ENCODE results near the gene NRXN3.

Gene NRXN3

DNA sequence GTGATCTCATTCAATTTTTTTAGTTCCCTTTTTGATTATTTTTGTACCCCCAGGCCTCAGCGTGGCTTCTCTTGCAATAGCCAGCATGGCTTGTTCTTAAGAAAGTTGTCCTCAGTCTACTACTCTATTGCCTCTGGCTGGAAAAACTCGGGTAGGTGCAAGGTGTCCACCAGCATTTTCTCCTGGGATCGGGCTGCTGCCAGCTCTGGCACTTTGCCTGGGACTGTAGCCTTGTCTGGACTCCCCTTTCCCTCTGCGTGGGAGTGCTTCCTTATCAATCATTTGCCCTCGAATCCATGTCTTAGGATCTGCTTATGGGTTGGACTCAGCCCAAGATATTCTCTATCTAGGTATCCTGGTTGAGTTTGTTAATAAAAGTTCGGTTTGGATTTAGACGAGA, 1267.8 kb downstream of the NRXN3 start:
- Histone ChIP-seq H3K36me3 (ENCODE audit: insufficient read depth, low read depth, low read length) (no peaks in the 10 kb centered on the region), H3K4me1 (ENCODE audit: insufficient read depth, low read length) (peaks cover 25% of the 10 kb centered on the region), H3K27me3 (ENCODE audit: insufficient read depth, low read length) (no peaks in the 10 kb centered on the region), H3K4me3 (ENCODE audit: low read length) (no peak overlapping the region), H3K9ac (ENCODE audit: low read depth, low read length) (no peak overlapping the region), H3K9me3 (ENCODE audit: insufficient read depth, low read depth, low read length) (no peaks in the 10 kb centered on the region), H3K27ac (ENCODE audit: low read length) (no peak overlapping the region)

DNA sequence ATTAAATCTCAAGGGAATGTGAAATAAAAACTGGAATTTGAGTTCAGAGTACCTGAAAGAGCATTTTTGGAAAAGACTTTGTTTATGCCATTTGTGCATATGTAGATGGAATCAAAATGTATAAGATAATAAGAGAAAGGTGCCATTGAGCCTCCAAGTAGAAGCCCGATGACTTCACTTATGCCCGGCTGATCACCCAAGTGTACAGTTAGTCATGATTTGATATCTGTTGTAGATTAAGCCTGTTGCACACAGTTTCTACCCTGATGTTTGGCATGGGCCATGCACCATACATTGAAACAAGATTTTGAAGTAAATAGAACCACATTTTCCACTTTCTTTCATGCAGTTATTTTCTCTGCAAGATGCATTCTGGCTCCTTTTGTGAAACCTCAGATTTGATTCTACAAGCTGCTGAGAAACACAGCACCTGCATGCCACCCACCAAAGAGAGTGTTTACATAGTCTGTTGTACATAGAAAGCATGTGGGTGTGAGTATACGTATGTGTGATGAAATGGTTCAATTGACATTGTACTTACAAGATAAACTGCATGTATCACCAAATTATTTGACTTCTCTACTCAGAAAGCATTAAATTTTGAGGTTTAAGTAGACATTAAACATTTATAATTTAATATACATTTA, 1268.6 kb downstream of the NRXN3 start:
- no peaks in the 10 kb centered on the region for H3K36me3 ChIP-seq (ENCODE audit: insufficient read depth, low read depth, low read length)
- no peaks in the 10 kb centered on the region for H3K9me3 ChIP-seq (ENCODE audit: insufficient read depth, low read depth, low read length)
- no peaks in the 10 kb centered on the region for H3K27me3 ChIP-seq (ENCODE audit: insufficient read depth, low read length)
- no peak overlapping the region for H3K4me3 ChIP-seq (ENCODE audit: low read length)
- H3K9ac ChIP-seq (ENCODE audit: low read depth, low read length): no peak overlapping the region
- H3K4me1 ChIP-seq (ENCODE audit: insufficient read depth, low read length): peaks cover 25% of the 10 kb centered on the region
- H3K27ac ChIP-seq (ENCODE audit: low read length): no peak overlapping the region

GRCh38 chr14:79442786-79443185, 1272.6 kb downstream of the NRXN3 start:
- peaks cover 12% of the 10 kb centered on the region for H3K4me1 ChIP-seq (ENCODE audit: insufficient read depth, low read length)
- H3K27ac ChIP-seq (ENCODE audit: low read length): no peak overlapping the region
- H3K9ac ChIP-seq (ENCODE audit: low read depth, low read length): no peak overlapping the region
- no peaks in the 10 kb centered on the region for H3K9me3 ChIP-seq (ENCODE audit: insufficient read depth, low read depth, low read length)
- no peaks in the 10 kb centered on the region for H3K27me3 ChIP-seq (ENCODE audit: insufficient read depth, low read length)
- H3K36me3 ChIP-seq (ENCODE audit: insufficient read depth, low read depth, low read length): no peaks in the 10 kb centered on the region
- H3K4me3 ChIP-seq (ENCODE audit: low read length): no peak overlapping the region

GRCh38 chr14:79443602-79444001, 1273.4 kb downstream of the NRXN3 start:
- Histone ChIP-seq H3K4me3 (ENCODE audit: low read length) (no peak overlapping the region), H3K36me3 (ENCODE audit: insufficient read depth, low read depth, low read length) (no peaks in the 10 kb centered on the region), H3K27ac (ENCODE audit: low read length) (no peak overlapping the region), H3K4me1 (ENCODE audit: insufficient read depth, low read length) (peaks cover 9% of the 10 kb centered on the region; the same call in 1 of the 2 replicates), H3K9ac (ENCODE audit: low read depth, low read length) (no peak overlapping the region), H3K9me3 (ENCODE audit: insufficient read depth, low read depth, low read length) (no peaks in the 10 kb centered on the region), H3K27me3 (ENCODE audit: insufficient read depth, low read length) (no peaks in the 10 kb centered on the region)

DNA sequence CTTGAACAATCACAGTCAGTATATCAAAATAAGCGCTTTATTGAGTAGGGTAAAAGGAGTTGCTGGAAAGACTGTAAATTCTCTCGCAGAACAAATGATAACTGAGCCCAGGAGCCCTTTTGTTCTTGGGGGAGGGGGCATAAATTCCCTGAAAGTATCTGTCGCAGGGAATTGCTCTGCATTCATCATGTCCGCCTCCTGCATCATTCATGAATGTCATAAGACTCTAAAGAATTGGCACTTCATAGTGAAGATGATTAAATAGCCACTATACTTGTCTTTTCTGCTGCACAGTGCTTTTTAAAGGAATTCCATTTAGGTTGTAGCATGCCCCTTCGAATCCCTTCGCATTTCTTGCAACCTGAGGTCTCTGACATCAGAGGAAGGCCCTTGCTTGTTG, 1278.8 kb downstream of the NRXN3 start:
- no peaks in the 10 kb centered on the region for H3K9me3 ChIP-seq (ENCODE audit: insufficient read depth, low read depth, low read length)
- H3K27me3 ChIP-seq (ENCODE audit: insufficient read depth, low read length): no peaks in the 10 kb centered on the region
- no peak overlapping the region for H3K27ac ChIP-seq (ENCODE audit: low read length)
- H3K4me3 ChIP-seq (ENCODE audit: low read length): no peak overlapping the region
- H3K36me3 ChIP-seq (ENCODE audit: insufficient read depth, low read depth, low read length): no peaks in the 10 kb centered on the region
- H3K4me1 ChIP-seq (ENCODE audit: insufficient read depth, low read length): no peaks in the 10 kb centered on the region
- no peak overlapping the region for H3K9ac ChIP-seq (ENCODE audit: low read depth, low read length)

DNA sequence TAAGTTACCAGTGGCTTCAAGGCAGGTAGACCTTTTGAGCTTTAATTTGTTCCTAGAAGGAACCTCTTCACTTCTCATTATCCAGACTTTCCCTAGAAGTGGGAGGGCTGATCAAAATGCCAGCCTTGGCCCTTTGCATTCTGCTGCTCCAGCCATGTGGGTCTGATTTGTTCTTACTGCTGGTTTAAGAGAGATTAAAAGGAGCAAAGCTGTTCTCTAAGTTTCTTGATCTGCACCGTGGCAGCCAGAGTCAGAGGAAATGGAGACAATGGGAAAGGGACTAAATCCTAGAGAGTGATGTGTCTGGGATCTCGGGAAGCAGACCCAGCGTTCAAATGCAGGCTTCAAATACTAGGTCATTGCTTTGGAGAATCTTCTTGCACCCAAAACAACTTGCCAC, 1281.4 kb downstream of the NRXN3 start:
- Histone ChIP-seq H3K27ac (ENCODE audit: low read length) (no peak overlapping the region), H3K36me3 (ENCODE audit: insufficient read depth, low read depth, low read length) (no peaks in the 10 kb centered on the region), H3K27me3 (ENCODE audit: insufficient read depth, low read length) (no peaks in the 10 kb centered on the region), H3K4me3 (ENCODE audit: low read length) (no peak overlapping the region), H3K9me3 (ENCODE audit: insufficient read depth, low read depth, low read length) (no peaks in the 10 kb centered on the region), H3K4me1 (ENCODE audit: insufficient read depth, low read length) (no peaks in the 10 kb centered on the region), H3K9ac (ENCODE audit: low read depth, low read length) (no peak overlapping the region)

GRCh38 chr14:79453276-79453675, 1283.1 kb downstream of the NRXN3 start:
- no peaks in the 10 kb centered on the region for H3K9me3 ChIP-seq (ENCODE audit: insufficient read depth, low read depth, low read length)
- no peak overlapping the region for H3K27ac ChIP-seq (ENCODE audit: low read length)
- no peaks in the 10 kb centered on the region for H3K36me3 ChIP-seq (ENCODE audit: insufficient read depth, low read depth, low read length)
- no peaks in the 10 kb centered on the region for H3K27me3 ChIP-seq (ENCODE audit: insufficient read depth, low read length)
- H3K9ac ChIP-seq (ENCODE audit: low read depth, low read length): no peak overlapping the region
- no peak overlapping the region for H3K4me3 ChIP-seq (ENCODE audit: low read length)
- H3K4me1 ChIP-seq (ENCODE audit: insufficient read depth, low read length): no peaks in the 10 kb centered on the region

DNA sequence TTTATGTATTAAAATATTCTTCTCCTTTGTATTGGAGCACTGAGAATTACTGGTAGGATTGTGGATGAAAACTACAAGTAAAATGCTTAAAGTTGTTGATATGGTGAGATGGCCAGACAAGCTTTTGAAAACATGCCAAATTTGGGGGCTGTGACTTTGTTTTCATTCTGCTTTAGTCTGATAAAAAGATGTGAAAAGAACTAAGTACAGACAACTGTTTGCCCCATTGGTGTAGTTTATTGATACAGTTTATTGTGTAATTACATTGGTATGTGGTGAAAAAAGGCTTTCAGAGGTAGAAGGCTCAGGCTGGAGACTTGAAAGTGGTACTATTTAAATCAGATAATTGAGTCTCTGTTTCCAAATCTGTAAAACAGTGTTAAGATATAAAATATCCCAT, 1294.3 kb downstream of the NRXN3 start:
- Histone ChIP-seq H3K4me1 (ENCODE audit: insufficient read depth, low read length) (peaks cover 12% of the 10 kb centered on the region), H3K9ac (ENCODE audit: low read depth, low read length) (no peak overlapping the region), H3K36me3 (ENCODE audit: insufficient read depth, low read depth, low read length) (no peaks in the 10 kb centered on the region), H3K9me3 (ENCODE audit: insufficient read depth, low read depth, low read length) (no peaks in the 10 kb centered on the region), H3K27me3 (ENCODE audit: insufficient read depth, low read length) (no peaks in the 10 kb centered on the region), H3K27ac (ENCODE audit: low read length) (no peak overlapping the region), H3K4me3 (ENCODE audit: low read length) (no peak overlapping the region)

DNA sequence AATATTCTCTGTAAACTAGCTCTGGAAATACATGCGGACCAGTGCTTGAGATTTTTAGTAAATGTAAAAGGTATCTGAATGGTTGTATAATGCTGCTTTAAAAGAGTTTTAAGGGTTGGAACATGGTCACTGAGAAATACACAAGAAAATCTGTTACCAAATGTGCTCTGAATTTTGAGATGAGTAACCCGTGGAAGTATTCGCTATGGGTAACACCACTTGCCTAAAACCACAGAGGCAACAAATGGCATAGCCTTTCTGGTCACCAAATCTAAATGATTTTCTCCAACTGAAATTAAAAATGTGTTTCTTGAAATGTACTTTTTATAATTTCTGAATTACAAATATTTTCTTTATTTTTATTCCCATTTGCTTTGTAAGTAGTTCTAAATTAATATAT, 1295.5 kb downstream of the NRXN3 start:
- Histone ChIP-seq H3K27me3 (ENCODE audit: insufficient read depth, low read length) (no peaks in the 10 kb centered on the region), H3K9me3 (ENCODE audit: insufficient read depth, low read depth, low read length) (no peaks in the 10 kb centered on the region), H3K36me3 (ENCODE audit: insufficient read depth, low read depth, low read length) (no peaks in the 10 kb centered on the region), H3K4me1 (ENCODE audit: insufficient read depth, low read length) (peaks cover 12% of the 10 kb centered on the region), H3K27ac (ENCODE audit: low read length) (no peak overlapping the region), H3K9ac (ENCODE audit: low read depth, low read length) (no peak overlapping the region), H3K4me3 (ENCODE audit: low read length) (no peak overlapping the region)

- Histone ChIP-seq H3K27ac (ENCODE audit: low read length) (no peak overlapping the region), H3K4me1 (ENCODE audit: insufficient read depth, low read length) (peaks cover 12% of the 10 kb centered on the region), H3K27me3 (ENCODE audit: insufficient read depth, low read length) (no peaks in the 10 kb centered on the region), H3K9me3 (ENCODE audit: insufficient read depth, low read depth, low read length) (no peaks in the 10 kb centered on the region), H3K9ac (ENCODE audit: low read depth, low read length) (no peak overlapping the region), H3K4me3 (ENCODE audit: low read length) (no peak overlapping the region), H3K36me3 (ENCODE audit: insufficient read depth, low read depth, low read length) (no peaks in the 10 kb centered on the region)
These were observed 1296.9 kb downstream of the NRXN3 start for GRCh38 chr14:79466938-79467527.

GRCh38 chr14:79467835-79468234, 1297.7 kb downstream of the NRXN3 start:
- H3K36me3 ChIP-seq (ENCODE audit: insufficient read depth, low read depth, low read length): no peaks in the 10 kb centered on the region
- no peak overlapping the region for H3K27ac ChIP-seq (ENCODE audit: low read length)
- H3K27me3 ChIP-seq (ENCODE audit: insufficient read depth, low read length): no peaks in the 10 kb centered on the region
- H3K4me1 ChIP-seq (ENCODE audit: insufficient read depth, low read length): peaks cover 16% of the 10 kb centered on the region
- no peak overlapping the region for H3K9ac ChIP-seq (ENCODE audit: low read depth, low read length)
- no peaks in the 10 kb centered on the region for H3K9me3 ChIP-seq (ENCODE audit: insufficient read depth, low read depth, low read length)
- no peak overlapping the region for H3K4me3 ChIP-seq (ENCODE audit: low read length)

GRCh38 chr14:79468486-79468885, 1298.3 kb downstream of the NRXN3 start:
- Histone ChIP-seq H3K27ac (ENCODE audit: low read length) (no peak overlapping the region), H3K9ac (ENCODE audit: low read depth, low read length) (no peak overlapping the region), H3K4me1 (ENCODE audit: insufficient read depth, low read length) (peaks cover 17% of the 10 kb centered on the region), H3K9me3 (ENCODE audit: insufficient read depth, low read depth, low read length) (no peaks in the 10 kb centered on the region), H3K4me3 (ENCODE audit: low read length) (no peak overlapping the region), H3K36me3 (ENCODE audit: insufficient read depth, low read depth, low read length) (no peaks in the 10 kb centered on the region), H3K27me3 (ENCODE audit: insufficient read depth, low read length) (no peaks in the 10 kb centered on the region)
